Measurements from ENCODE around the gene SCNN1B. TPM values are rescaled to one million over a fixed set of nuclear protein-coding genes. Genes with fewer than 3 reads are reported as not detected.
A peak's percentile ranks its signal among the peaks of the same experiment; 100 is the strongest.

Gene SCNN1B
- total RNA-seq, 1 donor from 2014 or later: not detected

DNA sequence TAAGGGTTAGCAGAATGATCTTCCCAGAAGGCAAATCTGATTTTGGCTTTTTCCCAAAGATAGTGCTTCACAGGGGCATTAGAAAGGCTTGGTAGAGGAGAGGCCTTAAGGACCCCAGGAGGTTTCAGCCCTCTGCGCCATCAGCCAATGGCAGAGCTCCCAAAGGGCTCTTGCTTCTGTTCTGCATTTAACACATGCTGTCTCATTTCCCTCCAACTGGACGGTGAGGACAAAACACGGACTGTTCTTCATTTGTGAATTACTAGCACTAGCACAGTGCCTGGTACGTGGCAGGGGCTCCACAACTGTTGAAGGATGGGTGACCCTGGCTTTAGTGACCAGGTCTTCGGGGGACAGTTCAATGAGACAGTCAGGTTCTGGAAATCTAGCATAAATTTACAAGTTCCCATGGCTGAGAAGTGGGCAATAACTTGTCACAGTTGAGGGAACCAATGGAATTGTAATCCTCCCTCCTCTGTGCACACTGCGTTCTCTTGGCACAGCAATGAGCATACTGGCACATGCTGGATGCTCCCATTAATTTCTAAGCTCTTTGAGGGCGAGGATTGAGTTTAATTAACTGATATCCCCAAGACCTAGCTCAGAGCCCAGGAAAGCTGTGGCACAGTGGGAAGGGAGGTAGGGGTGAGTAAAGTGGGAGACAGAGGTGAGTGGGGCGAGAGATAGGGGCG lies 105.5 kb downstream of the SCNN1B start:
- H3K36me3 Mint-ChIP-seq (ENCODE audit: unreplicated experiment): peaks cover 38% of the 10 kb centered on the region
- peak overlapping the region; percentile 80 for H3K27ac Mint-ChIP-seq (ENCODE audit: unreplicated experiment)
- H3K9me3 Mint-ChIP-seq (ENCODE audit: unreplicated experiment): no peaks in the 10 kb centered on the region
- DNase-seq (ENCODE audit: extremely low spot score, unreplicated experiment): no peak
- no peaks in the 10 kb centered on the region for H3K27me3 Mint-ChIP-seq (ENCODE audit: unreplicated experiment)
- H3K4me1 Mint-ChIP-seq (ENCODE audit: unreplicated experiment): peaks cover 50% of the 10 kb centered on the region
- TF ChIP-seq, protein P1, sequence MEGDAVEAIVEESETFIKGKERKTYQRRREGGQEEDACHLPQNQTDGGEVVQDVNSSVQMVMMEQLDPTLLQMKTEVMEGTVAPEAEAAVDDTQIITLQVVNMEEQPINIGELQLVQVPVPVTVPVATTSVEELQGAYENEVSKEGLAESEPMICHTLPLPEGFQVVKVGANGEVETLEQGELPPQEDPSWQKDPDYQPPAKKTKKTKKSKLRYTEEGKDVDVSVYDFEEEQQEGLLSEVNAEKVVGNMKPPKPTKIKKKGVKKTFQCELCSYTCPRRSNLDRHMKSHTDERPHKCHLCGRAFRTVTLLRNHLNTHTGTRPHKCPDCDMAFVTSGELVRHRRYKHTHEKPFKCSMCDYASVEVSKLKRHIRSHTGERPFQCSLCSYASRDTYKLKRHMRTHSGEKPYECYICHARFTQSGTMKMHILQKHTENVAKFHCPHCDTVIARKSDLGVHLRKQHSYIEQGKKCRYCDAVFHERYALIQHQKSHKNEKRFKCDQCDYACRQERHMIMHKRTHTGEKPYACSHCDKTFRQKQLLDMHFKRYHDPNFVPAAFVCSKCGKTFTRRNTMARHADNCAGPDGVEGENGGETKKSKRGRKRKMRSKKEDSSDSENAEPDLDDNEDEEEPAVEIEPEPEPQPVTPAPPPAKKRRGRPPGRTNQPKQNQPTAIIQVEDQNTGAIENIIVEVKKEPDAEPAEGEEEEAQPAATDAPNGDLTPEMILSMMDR (IDR thresholded peaks at IDR 0.05): no peak
- H3K4me3 Mint-ChIP-seq (ENCODE audit: unreplicated experiment): no peak overlapping the region

DNA sequence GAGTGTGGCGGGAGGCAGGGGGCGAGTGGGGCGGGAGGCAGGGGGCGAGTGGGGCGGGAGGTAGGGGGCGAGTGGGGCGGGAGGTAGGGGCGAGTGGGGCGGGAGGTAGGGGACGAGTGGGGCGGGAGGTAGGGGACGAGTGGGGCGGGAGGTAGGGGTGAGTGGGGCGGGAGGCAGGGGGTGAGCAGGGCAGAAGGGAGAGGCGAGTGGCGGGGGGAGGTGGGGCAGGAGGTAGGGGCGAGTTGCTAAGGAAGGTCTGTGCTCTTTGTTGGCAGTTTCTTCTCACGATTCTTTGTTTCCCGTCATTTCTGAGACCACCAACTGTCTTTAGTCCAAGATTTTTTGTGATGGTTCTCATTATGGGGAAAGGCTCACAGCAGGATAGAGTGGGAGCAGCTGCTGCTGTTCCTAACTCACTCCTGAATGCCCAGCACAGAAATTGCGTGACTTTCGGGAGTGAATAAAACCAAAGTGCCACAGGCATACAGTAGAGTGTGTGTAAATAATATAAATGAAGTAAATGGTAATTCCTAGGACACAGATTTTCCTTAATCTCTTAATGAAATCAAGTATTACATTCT lies 106.2 kb downstream of the SCNN1B start:
- peaks cover 50% of the 10 kb centered on the region for H3K4me1 Mint-ChIP-seq (ENCODE audit: unreplicated experiment)
- TF ChIP-seq, protein P1 (IDR thresholded peaks at IDR 0.05): no peak
- peaks cover 38% of the 10 kb centered on the region for H3K36me3 Mint-ChIP-seq (ENCODE audit: unreplicated experiment)
- H3K27me3 Mint-ChIP-seq (ENCODE audit: unreplicated experiment): no peaks in the 10 kb centered on the region
- H3K27ac Mint-ChIP-seq (ENCODE audit: unreplicated experiment): peak overlapping the region; percentile 5
- DNase-seq (ENCODE audit: extremely low spot score, unreplicated experiment): no peak
- H3K4me3 Mint-ChIP-seq (ENCODE audit: unreplicated experiment): no peak overlapping the region
- H3K9me3 Mint-ChIP-seq (ENCODE audit: unreplicated experiment): no peaks in the 10 kb centered on the region

DNA sequence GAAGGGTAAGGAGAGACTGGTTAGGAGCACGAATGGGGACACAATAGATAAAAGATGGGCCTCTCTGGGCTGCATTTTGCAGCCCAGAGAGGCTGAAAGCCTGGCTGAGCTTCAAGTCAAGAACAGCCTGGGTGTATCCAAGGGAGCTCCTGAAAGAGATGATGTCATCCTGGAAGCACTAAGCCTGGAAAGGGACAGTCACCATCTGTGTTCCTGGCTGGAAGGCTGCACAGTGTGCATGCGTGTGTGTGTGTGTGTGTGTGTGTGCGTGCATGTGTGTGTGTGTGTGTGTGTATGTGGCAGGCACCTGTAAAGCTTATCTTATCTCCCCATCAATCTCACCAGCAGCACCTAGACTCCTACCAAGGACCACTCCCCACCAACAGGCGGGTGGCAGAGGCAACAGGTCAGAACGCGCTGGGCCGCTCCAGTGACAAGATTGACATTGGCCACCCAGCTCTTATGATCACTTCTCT lies 106.8 kb downstream of the SCNN1B start:
- Mint-ChIP-seq H3K36me3 (ENCODE audit: unreplicated experiment) (peaks cover 41% of the 10 kb centered on the region), H3K9me3 (ENCODE audit: unreplicated experiment) (no peaks in the 10 kb centered on the region), H3K27me3 (ENCODE audit: unreplicated experiment) (no peaks in the 10 kb centered on the region), H3K27ac (ENCODE audit: unreplicated experiment) (peak overlapping the region; percentile 42), H3K4me1 (ENCODE audit: unreplicated experiment) (peaks cover 50% of the 10 kb centered on the region), H3K4me3 (ENCODE audit: unreplicated experiment) (no peak overlapping the region)
- DNase-seq (ENCODE audit: extremely low spot score, unreplicated experiment): no peak
- TF ChIP-seq, protein P1 (IDR thresholded peaks at IDR 0.05): no peak

DNA sequence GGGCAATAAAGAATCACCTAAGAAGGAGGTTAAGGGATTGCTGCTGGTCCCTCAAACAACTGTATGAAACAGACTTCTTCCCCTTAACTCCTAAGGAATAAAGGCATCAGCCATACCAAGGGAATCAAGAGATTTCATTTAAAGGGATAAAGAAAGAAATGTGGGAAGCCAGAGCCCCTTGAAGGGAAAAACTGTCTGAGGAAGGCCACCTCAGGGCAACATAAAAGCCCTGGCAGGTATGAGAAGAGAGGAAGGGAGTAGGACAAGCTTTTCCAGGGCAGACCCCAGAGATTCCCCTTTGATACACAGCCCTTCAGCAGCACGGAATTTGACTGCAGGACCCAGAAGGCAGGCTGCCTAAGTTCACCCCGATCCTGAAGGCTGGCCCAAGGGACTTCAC lies 107.4 kb downstream of the SCNN1B start:
- Mint-ChIP-seq H3K4me1 (ENCODE audit: unreplicated experiment) (peaks cover 43% of the 10 kb centered on the region), H3K36me3 (ENCODE audit: unreplicated experiment) (peaks cover 42% of the 10 kb centered on the region), H3K9me3 (ENCODE audit: unreplicated experiment) (no peaks in the 10 kb centered on the region), H3K4me3 (ENCODE audit: unreplicated experiment) (no peak overlapping the region), H3K27me3 (ENCODE audit: unreplicated experiment) (no peaks in the 10 kb centered on the region), H3K27ac (ENCODE audit: unreplicated experiment) (peak overlapping the region; percentile 42)
- TF ChIP-seq, protein P1 (IDR thresholded peaks at IDR 0.05): no peak
- no peak for DNase-seq (ENCODE audit: extremely low spot score, unreplicated experiment)

DNA sequence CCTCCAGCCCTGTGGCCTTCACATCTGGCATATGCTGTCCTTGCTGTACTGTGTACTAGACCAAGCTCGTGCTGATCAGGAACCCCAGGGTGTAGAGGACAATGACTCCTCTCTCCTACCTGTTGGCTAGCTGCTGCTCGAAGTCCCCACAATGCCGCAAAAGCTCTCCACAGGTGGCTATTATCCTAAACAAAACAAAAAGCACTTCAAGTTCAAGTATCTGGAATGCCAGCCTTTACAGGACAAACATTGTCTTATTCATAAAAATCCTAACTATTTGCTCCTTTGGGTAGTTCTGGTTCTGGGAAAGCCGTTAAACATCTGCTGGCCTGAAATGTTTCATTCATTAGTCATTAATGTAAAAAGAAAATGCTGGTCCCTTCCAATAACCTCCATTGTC lies 108.1 kb downstream of the SCNN1B start:
- H3K36me3 Mint-ChIP-seq (ENCODE audit: unreplicated experiment): peaks cover 41% of the 10 kb centered on the region

More for the DNA sequence above, 108.1 kb downstream of the SCNN1B start:
- DNase-seq (ENCODE audit: extremely low spot score, unreplicated experiment): no peak
- TF ChIP-seq, protein P1 (IDR thresholded peaks at IDR 0.05): no peak
- peaks cover 38% of the 10 kb centered on the region for H3K4me1 Mint-ChIP-seq (ENCODE audit: unreplicated experiment)
- no peaks in the 10 kb centered on the region for H3K9me3 Mint-ChIP-seq (ENCODE audit: unreplicated experiment)
- peak overlapping the region; percentile 42 for H3K27ac Mint-ChIP-seq (ENCODE audit: unreplicated experiment)
- H3K27me3 Mint-ChIP-seq (ENCODE audit: unreplicated experiment): no peaks in the 10 kb centered on the region
- no peak overlapping the region for H3K4me3 Mint-ChIP-seq (ENCODE audit: unreplicated experiment)

Data from osteocyte (in vitro differentiated cells).